Activated CD8-positive, alpha-beta memory T cell treated with anti-CD3 and anti-CD28 coated beads, Interleukin-2, amount 50 U/mL, for 24 hours (primary cell): Measurements from ENCODE around the gene VSNL1.

Experiments used
- DNase-seq: peaks from one replicate; pipeline ENCODE4 v3.0.0-alpha.2; 2020; ENCODE audit errors: extremely low read depth

The VSNL1 gene

DNA sequence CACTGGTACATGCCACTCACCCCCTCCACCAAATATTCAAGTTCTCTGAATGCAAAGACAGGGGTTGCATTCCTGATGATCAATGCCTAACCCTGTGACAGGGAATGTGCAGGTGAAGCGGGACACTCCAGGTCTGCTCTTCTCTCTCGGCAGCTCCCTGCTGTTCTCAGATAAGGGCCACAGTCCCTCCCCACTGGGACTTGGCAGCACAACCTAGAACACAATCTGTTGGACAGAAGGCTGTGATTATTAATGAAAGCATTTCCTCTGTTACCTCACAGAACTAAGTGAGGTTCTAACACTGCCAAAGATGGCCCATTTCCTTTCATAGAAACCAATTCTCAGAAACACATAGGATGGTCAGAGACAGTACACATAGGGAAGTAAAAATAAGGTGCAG, 42.7 kb downstream of the VSNL1 start:
- DNase-seq, result no peak

DNA sequence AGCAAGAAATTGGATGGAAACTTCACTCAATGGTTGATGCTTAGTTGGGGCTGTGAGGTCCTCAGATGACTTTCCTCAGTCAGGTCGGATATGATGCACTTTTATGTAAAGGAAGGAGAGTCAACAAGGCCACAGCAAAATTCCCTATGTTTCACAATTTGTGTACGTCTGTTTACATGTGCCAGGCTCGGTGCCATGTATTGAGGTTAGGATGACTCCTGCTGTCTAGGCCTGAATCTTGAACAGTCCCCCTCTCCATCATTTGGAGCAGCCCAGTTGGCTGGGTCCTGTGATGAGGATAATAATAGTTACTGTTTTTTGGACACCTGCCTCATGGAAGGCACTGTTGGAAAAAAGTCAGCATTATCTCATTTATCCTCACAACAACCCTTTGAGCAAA, 43.1 kb downstream of the VSNL1 start:
- DNase-seq, result no peak

DNA sequence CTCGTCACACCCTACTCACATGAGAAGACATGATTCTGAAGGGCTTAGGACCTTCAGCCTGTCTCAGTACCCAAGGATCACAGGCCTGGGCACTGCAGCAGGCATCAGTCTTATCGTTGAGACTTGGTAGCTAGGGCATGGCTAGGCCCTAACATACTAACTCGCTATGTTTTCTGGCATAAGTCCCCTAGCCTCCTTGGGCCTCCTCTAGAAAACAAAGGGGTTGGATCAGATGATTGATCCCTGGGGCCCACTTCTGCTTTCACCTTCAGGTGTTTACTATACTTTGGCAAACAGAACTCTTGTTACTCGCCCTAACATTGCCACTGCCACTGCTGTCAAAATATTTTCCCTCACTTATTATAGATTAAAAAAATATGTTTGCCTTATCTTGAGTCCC, 44.2 kb downstream of the VSNL1 start:
- no peak for DNase-seq

DNA sequence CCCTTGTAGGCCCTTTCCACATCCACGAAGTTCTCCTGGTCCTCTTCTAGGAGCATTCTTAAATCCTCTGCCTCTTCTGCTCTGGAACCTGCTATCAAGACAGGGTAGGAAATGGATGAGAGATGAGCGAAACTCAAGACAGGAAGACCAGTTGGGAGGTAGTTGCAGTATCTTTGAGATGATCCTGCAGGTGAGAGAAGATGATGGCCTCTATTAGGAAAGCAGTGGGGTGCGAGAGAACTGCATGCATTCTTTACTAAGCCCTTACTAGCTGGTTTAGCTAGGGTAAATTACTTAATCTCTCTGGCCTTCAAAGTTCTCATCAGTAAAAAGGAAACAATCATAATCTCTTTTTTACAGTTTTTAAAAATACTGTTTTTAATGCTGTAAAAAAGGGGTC, 47.0 kb downstream of the VSNL1 start:
- no peak for DNase-seq

DNA sequence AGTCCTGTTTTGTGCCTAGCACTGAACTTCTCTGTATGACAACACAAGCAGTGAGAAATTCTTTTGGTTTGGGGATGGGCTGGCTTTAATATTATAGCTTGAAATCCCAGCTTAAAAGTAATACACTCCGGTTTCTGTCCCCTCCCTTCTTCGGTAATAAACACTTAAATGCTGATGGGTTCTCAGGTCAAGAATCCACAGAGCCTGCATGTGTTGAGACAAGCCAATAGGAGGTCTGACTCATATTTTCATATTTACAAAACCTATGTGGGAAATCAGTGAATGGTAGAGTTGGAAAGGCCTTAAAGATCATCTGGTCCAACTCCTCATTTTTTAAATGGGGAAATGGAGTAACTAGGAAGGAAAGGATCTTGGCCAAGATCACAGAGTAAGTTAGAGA, 47.5 kb downstream of the VSNL1 start:
- no peak for DNase-seq

DNA sequence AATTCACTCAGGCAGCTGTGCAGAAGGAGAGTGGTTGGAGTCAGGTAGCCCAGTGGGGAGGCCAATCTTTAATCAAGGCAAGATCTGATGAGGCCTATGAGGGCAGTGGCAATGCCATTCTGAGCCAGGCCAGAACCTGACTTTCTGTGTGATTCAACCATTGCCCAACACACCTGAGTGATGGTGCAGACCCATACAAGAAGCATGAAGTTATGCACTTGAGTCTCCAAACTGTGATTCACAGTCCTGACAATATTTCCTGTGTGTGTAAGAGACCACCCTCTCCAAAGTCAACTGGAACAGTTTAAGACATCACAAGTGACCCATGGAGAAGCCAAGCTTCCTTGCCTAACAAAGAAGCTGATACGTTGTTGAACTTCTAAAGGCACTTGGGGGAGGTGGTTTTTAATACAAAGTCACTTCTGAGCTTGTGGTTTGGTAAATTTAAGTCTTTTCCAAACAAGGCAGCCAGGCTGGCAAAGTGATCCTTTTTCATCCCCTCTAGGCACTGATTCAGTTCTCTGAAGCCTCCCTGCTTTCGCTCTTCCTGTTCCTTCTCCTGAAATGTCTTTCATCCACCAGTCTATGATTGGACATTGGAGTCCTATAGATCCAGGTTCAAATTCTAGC, 49.0 kb downstream of the VSNL1 start:
- DNase-seq, result no peak

DNA sequence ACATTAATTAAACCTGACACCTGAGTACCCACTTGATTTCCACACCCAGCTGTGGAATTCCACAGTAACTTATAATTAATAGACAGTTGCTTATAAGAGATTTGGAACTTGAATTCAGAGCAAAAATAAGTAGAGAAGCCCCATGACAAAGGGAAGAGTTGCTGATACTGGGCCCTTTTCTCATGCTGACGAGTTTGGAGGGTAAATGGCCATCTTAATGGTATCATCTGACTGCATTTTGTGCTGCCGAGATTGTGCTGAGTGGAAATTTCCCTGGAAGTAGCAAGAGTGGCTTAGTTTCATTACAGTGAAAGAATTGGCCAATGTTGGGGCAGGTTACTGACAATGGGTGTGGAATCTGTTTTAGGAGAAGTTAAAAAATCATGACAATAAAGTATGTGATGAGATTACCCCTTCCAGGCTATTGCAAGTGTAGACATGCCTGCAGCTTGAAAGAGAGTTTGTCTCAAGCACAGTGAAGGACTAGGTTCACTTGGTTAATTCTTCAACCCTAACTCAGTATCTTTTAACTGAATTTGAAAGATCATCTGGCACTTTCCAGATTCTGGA, 49.9 kb downstream of the VSNL1 start:
- DNase-seq, result no peak

DNA sequence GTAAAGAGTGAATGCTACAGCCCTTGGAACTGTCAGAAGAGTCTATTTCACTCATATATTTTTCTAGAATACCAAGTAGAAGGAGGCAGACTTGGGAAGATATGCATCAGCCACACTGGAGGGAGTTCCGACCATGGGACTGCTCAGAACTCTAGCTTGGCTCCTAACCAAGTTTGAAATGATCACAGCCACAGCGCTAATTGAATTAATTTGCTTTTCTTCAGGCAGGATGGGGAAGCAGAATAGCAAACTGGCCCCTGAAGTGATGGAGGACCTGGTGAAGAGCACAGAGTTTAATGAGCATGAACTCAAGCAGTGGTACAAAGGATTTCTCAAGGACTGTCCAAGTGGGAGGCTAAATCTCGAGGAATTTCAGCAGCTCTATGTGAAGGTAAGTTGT, 51.4 kb downstream of the VSNL1 start:
- no peak for DNase-seq

DNA sequence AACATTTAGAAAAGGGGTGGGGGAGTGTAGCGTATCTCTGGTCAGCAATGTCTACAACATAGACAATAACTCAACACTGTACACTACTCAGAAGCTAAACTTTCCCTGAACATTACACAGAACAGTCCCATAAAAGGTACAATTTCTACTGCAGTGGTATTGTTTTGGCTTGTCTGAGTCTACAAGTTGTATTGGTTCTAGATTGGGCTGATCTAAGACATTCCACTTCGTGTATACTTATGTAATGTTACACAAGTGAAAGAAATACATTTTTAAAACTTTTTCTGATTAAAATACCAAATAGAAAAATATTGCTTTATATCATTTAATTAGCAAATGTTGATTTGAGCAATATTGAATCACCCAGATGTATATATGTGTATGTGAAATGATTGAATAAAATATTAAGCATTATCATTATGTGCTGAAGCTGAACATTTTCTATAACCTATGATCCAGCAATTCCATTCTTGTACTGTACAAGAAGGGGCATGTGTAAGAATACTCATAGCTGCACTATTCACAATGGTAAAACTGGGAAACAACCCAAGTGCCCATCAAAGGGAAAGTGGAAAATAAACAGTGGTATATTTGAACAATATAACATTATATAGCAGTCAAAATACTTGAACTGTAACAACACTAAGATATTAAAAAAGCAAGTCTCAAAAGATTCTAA, 52.4 kb downstream of the VSNL1 start:
- DNase-seq, result no peak

DNA sequence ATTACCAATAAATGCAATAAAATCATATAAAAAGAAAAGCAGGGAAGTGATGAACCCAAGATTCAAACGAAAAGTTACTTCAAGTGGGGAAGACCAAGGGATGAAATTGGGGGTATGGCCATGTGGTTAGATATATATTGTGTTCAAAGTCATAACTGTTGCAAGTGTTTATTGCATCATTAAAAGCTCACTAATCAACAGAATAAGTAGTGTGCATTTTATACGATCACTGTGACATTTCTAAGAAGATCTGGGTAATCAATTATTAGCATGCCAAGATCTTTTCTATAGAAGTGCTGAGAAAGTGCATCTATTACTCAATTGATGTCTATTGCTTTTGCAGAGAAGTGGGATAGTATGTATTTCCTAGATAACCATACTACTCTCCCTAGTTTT, 52.9 kb downstream of the VSNL1 start:
- DNase-seq, result no peak

DNA sequence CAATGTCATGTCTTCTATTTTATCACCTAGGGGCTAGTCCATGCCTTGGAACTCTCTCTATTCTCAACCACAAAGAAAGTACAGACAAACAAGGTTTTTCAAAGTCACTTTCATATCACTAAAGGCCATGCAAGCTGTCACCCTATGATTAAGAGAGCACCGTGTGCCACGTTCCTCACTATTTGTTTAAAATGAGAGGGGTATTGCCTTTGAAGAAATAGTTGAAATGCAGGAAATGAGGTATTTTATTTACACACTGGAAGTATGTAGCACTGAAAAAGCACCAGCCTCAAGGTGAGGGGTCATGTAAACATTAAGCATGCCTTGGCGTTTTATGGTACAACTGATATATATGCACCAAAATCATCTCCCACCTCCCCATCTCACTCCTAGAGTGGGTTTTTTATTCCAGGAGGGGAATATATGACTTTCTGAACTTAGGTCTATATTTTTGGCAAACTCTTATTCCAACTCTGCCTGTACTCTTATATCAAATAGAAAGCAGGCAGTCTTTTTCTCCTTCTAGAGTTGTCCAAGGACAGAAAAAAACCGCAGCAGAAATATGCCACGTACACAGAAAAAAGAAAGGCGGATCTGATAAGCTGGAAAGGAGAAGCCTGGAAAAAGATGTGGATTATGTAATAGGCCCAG, 53.5 kb downstream of the VSNL1 start:
- no peak for DNase-seq

DNA sequence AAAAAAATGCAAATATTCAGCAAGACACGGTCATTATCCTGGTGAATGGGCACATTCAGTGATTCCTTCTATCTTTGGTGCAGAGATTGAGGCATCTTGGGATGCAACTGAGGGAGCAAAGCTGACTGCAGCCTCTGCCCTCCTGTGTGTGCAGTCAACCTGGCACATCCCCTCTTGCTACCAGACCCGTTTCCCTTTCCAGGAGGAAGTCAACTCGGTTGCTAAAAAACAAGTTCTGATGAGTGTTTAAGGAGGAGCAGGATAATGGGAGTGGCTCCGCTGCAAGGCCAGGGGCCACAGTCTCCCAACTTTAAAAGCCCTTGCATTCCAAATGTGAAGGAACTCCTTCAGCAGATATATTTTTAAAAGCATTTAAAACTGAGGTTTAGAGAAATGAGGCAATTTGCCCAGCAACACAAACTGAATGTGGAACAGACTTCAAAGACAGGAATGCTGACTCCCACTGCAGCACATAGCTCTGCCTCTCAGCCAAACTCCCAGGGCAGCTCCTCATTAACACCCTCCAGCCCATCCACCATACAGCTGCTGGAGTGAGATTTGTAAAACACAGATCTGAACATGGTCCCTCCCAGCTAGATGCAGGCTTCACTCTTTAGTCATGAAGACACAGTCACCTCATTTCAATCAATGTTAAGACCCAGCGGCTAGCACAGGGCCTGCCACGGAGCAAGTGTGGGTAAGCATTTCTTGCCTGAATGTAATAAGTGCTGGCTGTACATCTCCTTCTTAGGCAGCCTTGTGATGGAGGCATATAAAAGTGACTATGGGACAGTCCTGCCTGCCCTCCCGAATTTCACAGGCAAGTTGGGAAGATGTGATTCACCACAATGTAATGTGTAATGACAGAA, 54.3 kb downstream of the VSNL1 start:
- DNase-seq, result no peak

DNA sequence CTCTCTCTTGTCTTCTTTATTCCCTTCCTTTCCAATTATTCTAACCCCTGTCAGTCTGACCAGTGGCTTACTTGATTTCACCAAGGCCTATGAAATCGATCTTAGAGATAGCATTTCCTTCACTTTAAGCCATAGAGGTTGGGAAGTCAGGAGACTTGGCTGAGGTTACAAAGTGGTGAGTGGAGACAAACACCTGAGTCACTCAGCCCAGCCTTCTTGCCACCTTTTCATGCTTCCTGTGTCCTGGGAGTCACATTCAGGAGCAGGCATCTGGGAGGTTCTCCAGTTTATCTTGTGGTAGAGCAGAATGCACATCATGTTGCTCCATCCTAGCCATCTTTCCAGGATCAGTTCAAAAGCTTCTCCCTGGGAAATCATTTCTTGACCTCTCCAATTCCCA, 59.1 kb downstream of the VSNL1 start:
- DNase-seq, result no peak

DNA sequence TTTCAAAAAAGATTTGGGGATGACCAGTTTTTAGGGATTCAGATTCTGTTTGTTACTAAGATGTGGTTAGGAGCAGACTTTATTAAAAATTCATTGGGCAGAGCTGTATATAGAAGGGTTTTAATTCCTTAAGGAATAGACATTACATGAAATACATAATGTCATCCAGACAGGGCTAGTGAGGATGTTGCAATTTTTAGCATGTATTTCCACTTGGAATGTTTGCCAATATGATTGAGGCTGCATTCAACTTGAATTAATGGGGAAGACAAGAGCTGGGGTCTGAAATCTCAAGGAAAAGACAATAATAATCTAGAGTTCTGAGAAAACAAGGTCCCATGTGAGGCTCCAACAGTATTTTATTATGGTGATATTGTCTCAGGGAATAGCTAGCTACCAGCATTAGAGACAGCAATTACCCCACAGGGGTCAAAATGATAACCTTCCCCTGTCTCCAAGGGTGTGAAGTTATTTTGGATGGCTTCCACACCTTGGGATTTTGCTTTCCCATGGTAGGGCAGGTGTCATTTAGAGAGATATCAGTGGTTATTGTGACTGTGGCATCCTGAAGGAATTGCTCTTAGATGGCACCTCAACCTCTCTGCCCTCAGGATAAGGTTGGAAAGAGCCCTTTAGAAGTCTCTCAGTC, 60.2 kb downstream of the VSNL1 start:
- DNase-seq, result no peak

DNA sequence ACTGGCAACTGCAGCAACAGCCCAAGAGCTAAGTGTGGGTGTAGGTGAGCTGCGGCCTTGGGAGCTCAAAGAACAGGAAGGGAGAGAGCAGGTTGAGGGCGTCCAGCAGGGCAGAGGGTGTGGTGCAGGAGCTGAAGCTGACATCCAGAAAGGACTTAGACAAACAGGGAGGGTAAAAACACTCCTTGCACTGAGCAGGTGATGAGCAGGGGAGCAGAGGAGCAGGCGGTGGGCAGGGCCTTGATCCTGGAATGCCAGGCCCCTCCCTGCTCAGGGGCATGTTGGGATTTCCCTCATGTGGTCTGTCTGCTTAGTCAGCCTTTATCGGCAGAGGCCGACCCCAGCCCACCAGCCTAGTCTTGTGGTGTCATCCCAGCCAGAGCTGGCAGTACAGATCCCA, 63.6 kb downstream of the VSNL1 start:
- DNase-seq, result no peak

DNA sequence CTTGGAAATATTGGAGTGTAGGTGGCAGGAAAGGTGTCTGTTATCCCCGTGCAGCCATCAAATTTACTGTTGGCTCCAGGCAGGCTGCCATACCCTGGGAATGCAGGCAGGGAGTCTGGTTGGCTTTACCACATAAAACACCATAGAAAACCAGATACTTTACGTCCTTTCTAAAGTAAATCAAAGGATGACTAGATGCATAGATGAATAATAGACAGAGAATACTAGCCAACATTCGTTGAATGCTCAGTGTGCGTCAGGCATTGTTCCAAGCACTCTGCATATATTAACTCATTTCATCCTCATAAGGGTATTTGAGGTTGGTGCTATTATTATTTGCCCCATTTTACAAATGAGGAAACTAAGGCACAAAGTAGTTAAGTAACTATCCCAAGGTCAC, 65.2 kb downstream of the VSNL1 start:
- DNase-seq, result no peak

DNA sequence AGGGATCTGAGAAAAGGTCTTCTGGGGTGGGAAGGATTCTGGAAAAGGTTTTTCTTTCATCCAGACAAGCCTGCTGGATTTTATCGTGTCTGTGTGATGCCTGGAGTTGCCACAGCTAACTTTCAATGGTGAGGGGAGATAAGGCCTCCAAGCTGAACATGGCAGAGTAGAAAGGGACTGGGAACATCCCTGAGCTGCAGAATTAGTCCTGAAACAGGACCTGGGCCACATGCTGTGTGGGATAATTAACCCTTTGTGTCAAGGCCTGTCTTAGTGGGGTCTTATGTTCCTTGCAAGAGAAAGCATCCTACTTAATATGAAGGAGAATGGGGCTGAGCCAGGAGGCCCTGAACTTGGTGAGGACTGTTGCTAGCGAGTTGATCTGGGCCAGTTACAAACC, 66.4 kb downstream of the VSNL1 start:
- DNase-seq, result no peak

DNA sequence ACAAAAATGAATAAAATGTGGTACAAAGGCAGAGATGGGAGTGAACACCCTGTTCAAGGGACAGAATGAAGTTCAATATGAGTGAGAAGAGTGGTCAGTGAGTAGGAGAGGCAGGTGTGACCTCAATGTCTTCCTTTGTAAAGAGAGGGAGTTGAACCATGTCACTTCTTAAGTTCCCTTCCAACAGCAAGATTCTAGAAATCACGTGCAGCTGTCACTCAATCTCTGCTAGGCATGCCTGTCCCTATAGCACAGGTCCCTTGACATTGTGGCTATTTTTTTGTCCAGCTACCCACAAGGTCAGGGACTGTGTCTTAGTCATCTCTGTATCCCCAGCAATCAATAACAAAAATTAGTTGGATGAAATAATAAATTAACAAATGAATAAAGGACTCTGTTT, 66.9 kb downstream of the VSNL1 start:
- DNase-seq, result no peak

DNA sequence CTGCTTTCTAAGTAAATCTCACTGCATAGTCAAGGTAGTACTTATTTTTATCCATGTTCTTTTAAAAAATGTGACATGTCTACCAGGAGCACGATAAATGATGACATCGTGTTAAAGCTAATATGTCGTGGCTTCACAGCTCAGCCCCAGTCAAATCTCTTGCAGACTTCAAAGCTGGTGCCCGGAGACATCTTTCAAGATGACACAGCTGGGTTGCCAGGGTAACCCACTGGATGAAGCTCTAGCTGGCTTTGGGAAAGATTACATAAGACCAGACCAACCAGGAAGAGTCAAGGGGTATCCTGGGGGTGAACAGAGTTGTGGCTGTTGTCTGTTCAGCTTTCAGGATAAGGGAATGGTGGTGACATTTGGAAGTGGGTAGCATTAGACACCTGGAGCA, 67.8 kb downstream of the VSNL1 start:
- no peak for DNase-seq

DNA sequence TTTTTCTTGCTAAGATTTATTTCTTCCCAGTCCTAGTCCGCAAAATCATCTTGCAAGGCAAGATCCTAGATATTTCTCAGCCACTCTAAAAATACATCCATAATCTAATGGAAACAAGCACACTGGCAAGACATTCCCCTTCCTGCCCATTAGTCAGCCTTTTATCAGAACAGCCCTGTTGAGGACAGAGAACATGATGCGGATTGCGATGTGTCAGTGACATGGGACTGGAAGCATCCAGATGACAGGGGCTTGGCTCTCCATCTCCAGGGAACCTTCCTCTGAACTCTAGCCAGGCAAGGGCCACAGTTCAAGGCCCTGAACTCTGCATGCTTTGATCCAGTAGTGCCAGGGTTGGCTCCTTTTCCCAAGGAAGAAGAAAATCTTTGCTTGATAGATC, 70.0 kb downstream of the VSNL1 start:
- no peak for DNase-seq

DNA sequence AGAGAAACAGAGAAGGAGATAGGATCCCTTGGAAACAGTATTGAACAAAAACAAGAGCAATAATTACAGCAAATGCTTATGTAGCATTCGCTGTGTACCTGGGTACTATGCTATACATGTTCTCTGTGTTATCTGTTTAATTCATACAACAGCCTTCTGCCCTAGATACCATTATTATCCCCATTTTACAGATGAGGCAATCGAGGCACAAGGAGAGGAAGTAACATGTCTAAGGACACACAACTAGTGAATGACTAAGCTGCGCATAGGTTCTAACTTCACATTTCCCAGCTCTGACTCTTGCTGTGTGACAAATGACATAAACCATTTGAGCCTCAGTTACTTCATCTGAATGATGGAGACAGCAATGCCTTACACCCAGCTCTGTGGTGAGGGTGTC, 70.5 kb downstream of the VSNL1 start:
- no peak for DNase-seq
